HepG2 (cell line): ENCODE results near the gene MLC1. TPM values are rescaled to one million over a fixed set of nuclear protein-coding genes. Genes with fewer than 3 reads are reported as not detected.

Experiments used
- ARNTL ChIP-seq: sonication (generic); formaldehyde crosslinking; IDR thresholded peaks from 2 replicates; pipeline ENCODE4 v1.4.0; 2020; ENCODE audit warnings: mild to moderate bottlenecking, missing genetic modification reagents
- DMTF1 ChIP-seq: sonication (generic); formaldehyde crosslinking; IDR thresholded peaks from 2 replicates; pipeline ENCODE4 v1.4.0; 2020; ENCODE audit warnings: mild to moderate bottlenecking, missing genetic modification reagents
- POGK ChIP-seq: sonication (generic); formaldehyde crosslinking; conservative IDR thresholded peaks from 2 replicates; pipeline ENCODE4 v1.8.0; 2022; ENCODE audit warnings: mild to moderate bottlenecking, moderate library complexity, missing genetic modification reagents
- RELA ChIP-seq: sonication (generic); formaldehyde crosslinking; IDR thresholded peaks from 2 replicates; pipeline ENCODE4 v1.4.0; 2020; ENCODE audit warnings: missing genetic modification reagents
- STAT6 ChIP-seq: sonication (generic); formaldehyde crosslinking; IDR thresholded peaks from 2 replicates; pipeline ENCODE4 v1.4.0; 2020; ENCODE audit warnings: missing genetic modification reagents, mild to moderate bottlenecking, borderline replicate concordance
- YEATS2 ChIP-seq: sonication (generic); formaldehyde crosslinking; IDR thresholded peaks from 2 replicates; pipeline ENCODE4 v1.4.0; 2020; ENCODE audit warnings: missing genetic modification reagents, borderline replicate concordance
- ZNF703 ChIP-seq: sonication (generic); formaldehyde crosslinking; IDR thresholded peaks from 2 replicates; pipeline ENCODE4 v1.5.1; 2020; ENCODE audit warnings: missing genetic modification reagents, mild to moderate bottlenecking, moderate library complexity, borderline replicate concordance
- polyA plus RNA-seq, 8 experiments: library from polyadenylated mRNA; depleted of rRNA in 3 of 8; stranded (reverse) in 7 of 8; unstranded in 1 of 8; fragments of >200 nt; fragmentation: Illumina TruSeq in 4 of 8; extraction: Trizol in 4 of 8; gene quantifications; 2 replicates each; pipeline versions ENCODE4 v1.2.1 to v1.2.3, GENCODE V29; 2011 to 2016; ENCODE audit warnings: low read depth in 4 of 8, missing spikeins in 1 of 8, mixed read lengths in 1 of 8; ENCODE audit not compliant: insufficient read depth in 1 of 8
- total RNA-seq, 5 experiments: library from RNA; depleted of rRNA; stranded (reverse); fragments of >200 nt; fragmentation: Illumina TruSeq; extraction: Trizol; gene quantifications; 2 replicates each; pipeline ENCODE4 v1.2.3, GENCODE V29; 2016; ENCODE audit warnings: low read depth in 1 of 5

Gene MLC1
- total and polyA plus RNA-seq, 2 of the 13 experiments (the other 11 are each of a cell fraction or from before 2014, with no cell fraction given): not detected

GRCh38 chr22:50084614-50085021 lies 608 bp downstream of the MLC1 start (continued):
- TF ChIP-seq DMTF1 (CRISPR knock-in tag) (no peak), STAT6 (CRISPR knock-in tag) (no peak), POGK (no peak), ZNF703 (CRISPR knock-in tag) (no peak), ARNTL (no peak), YEATS2 (CRISPR knock-in tag) (no peak), RELA (CRISPR knock-in tag) (no peak)
- TF ChIP-seq, all 625 proteins: peak for 0
